H9 (cell line): ENCODE data around the gene RORC. TPM values are rescaled to one million over a fixed set of nuclear protein-coding genes. Genes with fewer than 3 reads are reported as not detected.

ENCODE experiments used
- DNase-seq: peaks from one replicate; pipeline ENCODE4 v3.0.0-alpha.2; 2017
- H2AFZ ChIP-seq: one replicate; pipeline ENCODE4 v1.6.1; 2013; ENCODE audit warnings: mild to moderate bottlenecking, low read length, control low read depth, moderate library complexity
- H2AK5ac ChIP-seq: 2 replicates; pipeline ENCODE4 v1.6.1; 2013; ENCODE audit warnings: low read length, control low read depth, mixed read lengths; ENCODE audit not compliant: insufficient read length
- H2BK120ac ChIP-seq: one replicate; pipeline ENCODE4 v1.6.1; 2013; ENCODE audit warnings: low read depth, mild to moderate bottlenecking, low read length, control low read depth, inconsistent platforms; ENCODE audit not compliant: poor library complexity, severe bottlenecking
- H2BK12ac ChIP-seq: 2 replicates; pipeline ENCODE4 v1.6.1; 2013; ENCODE audit warnings: low read length, control low read depth, mixed read lengths, low read depth; ENCODE audit not compliant: insufficient read length
- H2BK15ac ChIP-seq: 2 replicates; pipeline ENCODE4 v1.6.1; 2013; ENCODE audit warnings: low read depth, low read length, control low read depth
- H2BK20ac ChIP-seq: one replicate; pipeline ENCODE4 v1.6.1; 2013; ENCODE audit warnings: low read depth, mild to moderate bottlenecking, low read length, control low read depth, inconsistent platforms; ENCODE audit not compliant: poor library complexity, severe bottlenecking
- H2BK5ac ChIP-seq: 2 replicates; pipeline ENCODE4 v1.6.1; 2013; ENCODE audit warnings: low read length, control low read depth, mixed read lengths; ENCODE audit not compliant: insufficient read length
- H3K14ac ChIP-seq: 2 replicates; pipeline ENCODE4 v1.6.1; 2013; ENCODE audit warnings: low read length, control low read depth; ENCODE audit not compliant: insufficient read depth
- H3K18ac ChIP-seq: 2 replicates; pipeline ENCODE4 v1.6.1; 2013; ENCODE audit warnings: low read depth, mild to moderate bottlenecking, mixed read lengths, low read length, control low read depth; ENCODE audit not compliant: insufficient read length
- H3K23ac ChIP-seq: 2 replicates; pipeline ENCODE4 v1.6.1; 2013; ENCODE audit warnings: low read length, control low read depth, mixed read lengths, low read depth; ENCODE audit not compliant: insufficient read length
- H3K23me2 ChIP-seq: 2 replicates; pipeline ENCODE4 v1.6.1; 2013; ENCODE audit warnings: low read depth, mild to moderate bottlenecking, mixed read lengths, low read length, control low read depth; ENCODE audit not compliant: insufficient read length, poor library complexity, severe bottlenecking
- H3K27ac ChIP-seq: 2 replicates; pipeline ENCODE4 v1.5.1; 2013; ENCODE audit warnings: low read length, control low read depth, mixed read lengths, low read depth; ENCODE audit not compliant: insufficient read length
- H3K27me3 ChIP-seq: 2 replicates; pipeline ENCODE4 v1.6.1; 2013; ENCODE audit warnings: low read length, control low read depth, inconsistent platforms; ENCODE audit not compliant: insufficient read depth
- H3K4ac ChIP-seq: 2 replicates; pipeline ENCODE4 v1.6.1; 2013; ENCODE audit warnings: low read depth, mild to moderate bottlenecking, control low read depth, inconsistent platforms, low read length, moderate library complexity
- H3K4me1 ChIP-seq: 2 replicates; pipeline ENCODE4 v1.6.1; 2013; ENCODE audit warnings: low read length, control low read depth, inconsistent platforms; ENCODE audit not compliant: insufficient read depth
- H3K4me2 ChIP-seq: 2 replicates; pipeline ENCODE4 v1.6.1; 2013; ENCODE audit warnings: low read length, control low read depth, mixed read lengths; ENCODE audit not compliant: insufficient read length, insufficient read depth
- H3K56ac ChIP-seq: 2 replicates; pipeline ENCODE4 v1.6.1; 2013; ENCODE audit warnings: low read depth, mild to moderate bottlenecking, mixed read lengths, low read length, control low read depth; ENCODE audit not compliant: insufficient read length
- H3K79me1 ChIP-seq: 2 replicates; pipeline ENCODE4 v1.6.1; 2013; ENCODE audit warnings: low read depth, mild to moderate bottlenecking, moderate library complexity, low read length, control low read depth, inconsistent platforms; ENCODE audit not compliant: insufficient read depth, poor library complexity, severe bottlenecking
- H3K79me2 ChIP-seq: 2 replicates; pipeline ENCODE4 v1.6.1; 2013; ENCODE audit warnings: low read length, control low read depth, inconsistent platforms; ENCODE audit not compliant: insufficient read depth
- H3K9ac ChIP-seq: 2 replicates; pipeline ENCODE4 v1.6.1; 2013; ENCODE audit warnings: low read length, control low read depth, mixed read lengths; ENCODE audit not compliant: insufficient read length; ENCODE audit errors: extremely low read depth
- H3K9me3 ChIP-seq: one replicate; pipeline ENCODE4 v1.6.1; 2013; ENCODE audit warnings: low read depth, low read length, inconsistent platforms; ENCODE audit not compliant: control insufficient read depth
- H3T11ph ChIP-seq: one replicate; pipeline ENCODE4 v1.6.1; 2013; ENCODE audit warnings: mild to moderate bottlenecking, low read length, control low read depth, inconsistent platforms
- H4K20me1 ChIP-seq: one replicate; pipeline ENCODE4 v1.6.1; 2013; ENCODE audit not compliant: control insufficient read depth, insufficient read length, insufficient read depth
- H4K5ac ChIP-seq: 2 replicates; pipeline ENCODE4 v1.6.1; 2013; ENCODE audit warnings: low read depth, mild to moderate bottlenecking, mixed read lengths, low read length, control low read depth; ENCODE audit not compliant: insufficient read length
- H4K8ac ChIP-seq: replicated peaks from 2 replicates; pipeline ENCODE4 v1.6.1; 2013; ENCODE audit warnings: low read length, control low read depth, mixed read lengths, low read depth; ENCODE audit not compliant: insufficient read length
- H4K91ac ChIP-seq: 2 replicates; pipeline ENCODE4 v1.6.1; 2013; ENCODE audit warnings: low read depth, mild to moderate bottlenecking, moderate library complexity, mixed read lengths, low read length, control low read depth; ENCODE audit not compliant: insufficient read length
- H3K27ac Mint-ChIP-seq, 3 experiments: 2 replicates in 2 of 3; 3 replicates in 1 of 3; pipeline ENCODE4 v1.8.0; 2020 to 2021; ENCODE audit warnings: mixed read lengths in 3 of 3, mild to moderate bottlenecking in 1 of 3, moderate library complexity in 1 of 3
- H3K27me3 Mint-ChIP-seq: 2 replicates; pipeline ENCODE4 v1.8.0; 2021; ENCODE audit warnings: low read depth, mild to moderate bottlenecking, moderate library complexity, mixed read lengths
- H3K36me3 Mint-ChIP-seq, 3 experiments: 2 replicates in 2 of 3; 3 replicates in 1 of 3; pipeline ENCODE4 v1.8.0; 2020 to 2021; ENCODE audit warnings: low read depth in 3 of 3, mixed read lengths in 3 of 3; ENCODE audit not compliant: insufficient read depth in 1 of 3
- H3K4me1 Mint-ChIP-seq, 2 experiments: 2 replicates each; pipeline ENCODE4 v1.8.0; 2020; ENCODE audit warnings: mixed read lengths in 2 of 2
- H3K4me3 Mint-ChIP-seq, 2 experiments: 2 replicates in 1 of 2; 3 replicates in 1 of 2; pipeline ENCODE4 v1.8.0; 2020 to 2021; ENCODE audit warnings: mild to moderate bottlenecking in 2 of 2, mixed read lengths in 2 of 2, moderate library complexity in 1 of 2
- H3K9me3 Mint-ChIP-seq, 2 experiments: 2 replicates in 1 of 2; 3 replicates in 1 of 2; pipeline ENCODE4 v1.8.0; 2020; ENCODE audit warnings: mild to moderate bottlenecking in 2 of 2, mixed read lengths in 2 of 2, moderate library complexity in 1 of 2
- CTCF ChIP-seq: fragments of 200-600 bp; sonication (generic); conservative IDR thresholded peaks from 3 replicates; pipeline ENCODE4 v1.8.0; 2021; ENCODE audit warnings: antibody characterized with exemption, mild to moderate bottlenecking
- WGBS: extraction: QIAGEN DNeasy Blood & Tissue Kit; methylation state at CpG from one replicate; pipeline ENCODE4 v1.1.7; 2013; ENCODE audit warnings: missing lambda C conversion rate, low lambda C conversion rate, mixed read lengths; ENCODE audit not compliant: insufficient read length; ENCODE audit errors: extremely low coverage; 5-methylcytosine and 5-hydroxymethylcytosine counted together
- total RNA-seq: library from RNA; stranded (reverse); gene quantifications from 2 replicates; pipeline ENCODE4 v1.2.1, GENCODE V29; 2021

RORC gene
- total RNA-seq, 1 experiment from 2014 or later = 0.52 TPM

- Histone ChIP-seq H3K79me1 (no peaks in the 10 kb centered on the region), H2AK5ac (no peak within 1 kb of the TSS), H2BK20ac (no peak within 1 kb of the TSS), H2BK120ac (no peak within 1 kb of the TSS), H4K8ac (no peak within 1 kb of the TSS), H3K27ac (no peak within 1 kb of the TSS), H3K56ac (no peak within 1 kb of the TSS), H2BK5ac (no peak within 1 kb of the TSS), H2BK12ac (no peak within 1 kb of the TSS), H2BK15ac (no peak within 1 kb of the TSS), H3K4me1 (peaks cover 2% of the 10 kb centered on the region; the same call in 1 of the 2 replicates), H3T11ph (no peak within 1 kb of the TSS), H2AFZ (no peak within 1 kb of the TSS), H3K14ac (peak within 1 kb of the TSS; percentile 94), H3K23ac (no peak within 1 kb of the TSS), H3K27me3 (peaks cover 9% of the 10 kb centered on the region; the same call in 1 of the 2 replicates), H3K79me2 (no peaks in the 10 kb centered on the region), H4K5ac (no peak within 1 kb of the TSS), H3K9me3 (no peaks in the 10 kb centered on the region), H3K23me2 (peaks cover 30% of the 10 kb centered on the region), H3K9ac (peak within 1 kb of the TSS; percentile 59), H3K4ac (no peak within 1 kb of the TSS), H3K4me2 (peak within 1 kb of the TSS; percentile 43), H3K18ac (peak within 1 kb of the TSS; percentile 94), H4K20me1 (no peaks in the 10 kb centered on the region), H4K91ac (no peak within 1 kb of the TSS)
- Mint-ChIP-seq H3K27me3 (peaks cover 38% of the 10 kb centered on the region), H3K36me3 (peaks cover 0 to 6% (median 0%) of the 10 kb centered on the region in 3 experiments; a peak in 2 of 7 replicates), H3K4me3 (peak within 1 kb of the TSS; percentile 76 to 86), H3K4me1 (peaks cover 29% of the 10 kb centered on the region in 2 experiments), H3K27ac (peak within 1 kb of the TSS; percentile 87 to 99 (median 90)), H3K9me3 (no peaks in the 10 kb centered on the region; a peak in 1 of 5 replicates)
- no CpG with 5 or more reads among the region's 47 CpGs for WGBS
- TF ChIP-seq CTCF = no peak; the same call in 2 of the 3 replicates
- peak; percentile 92 for DNase-seq
Observed at GRCh38 chr1:151839457-151840403, 8.1 kb upstream of the RORC start, which contains the start of gene C2CD4D. Gene C2CD4D (minus strand): TSS chr1:151839820. CDS start chr1:151838989, 831 bp downstream.
